Urinary bladder (tissue), 4 donors: ENCODE data around the gene RNU4-1. TPM values are rescaled to one million over a fixed set of nuclear protein-coding genes. Genes with fewer than 3 reads are reported as not detected.
"Not testable (repeated sequence)": the region's sequence is repeated elsewhere in the genome, so short reads cannot be mapped to it uniquely, and the experiment has no call there.

ENCODE experiments used
- DNase-seq: peaks from one replicate; pipeline ENCODE4 v3.0.0-alpha.2; 2015; ENCODE audit errors: extremely low spot score
- H3K27ac ChIP-seq: one replicate; pipeline ENCODE4 v1.5.1; 2013; ENCODE audit warnings: low read depth, mild to moderate bottlenecking, moderate library complexity
- H3K36me3 ChIP-seq: one replicate; pipeline ENCODE4 v1.6.1; 2013; ENCODE audit warnings: mild to moderate bottlenecking, moderate library complexity; ENCODE audit not compliant: insufficient read depth
- H3K4me1 ChIP-seq: one replicate; pipeline ENCODE4 v1.6.1; 2013; ENCODE audit warnings: mild to moderate bottlenecking, moderate library complexity; ENCODE audit not compliant: insufficient read depth
- H3K4me3 ChIP-seq: one replicate; pipeline ENCODE4 v1.5.1; 2013; ENCODE audit warnings: low read depth, low read length
- WGBS: extraction: QIAGEN DNeasy Blood & Tissue Kit; methylation state at CpG from one replicate; pipeline ENCODE4 v1.1.7; 2013; 5-methylcytosine and 5-hydroxymethylcytosine counted together
- polyA plus RNA-seq: library from polyadenylated mRNA; stranded (reverse); fragments of 200-250 nt; gene quantifications from one replicate; pipeline ENCODE4 v1.2.3, GENCODE V29; 2013
- total RNA-seq: library from RNA; depleted of rRNA; stranded (reverse); fragments of >200 nt; gene quantifications from one replicate; pipeline ENCODE4 v1.2.3, GENCODE V29; 2014
- donor health status: healthy with polysubstance abuse.
- donor health status: healthy.

Gene RNU4-1
- total and polyA plus RNA-seq, 2 donors, result under 0.01 TPM; not detected in 1

DNA sequence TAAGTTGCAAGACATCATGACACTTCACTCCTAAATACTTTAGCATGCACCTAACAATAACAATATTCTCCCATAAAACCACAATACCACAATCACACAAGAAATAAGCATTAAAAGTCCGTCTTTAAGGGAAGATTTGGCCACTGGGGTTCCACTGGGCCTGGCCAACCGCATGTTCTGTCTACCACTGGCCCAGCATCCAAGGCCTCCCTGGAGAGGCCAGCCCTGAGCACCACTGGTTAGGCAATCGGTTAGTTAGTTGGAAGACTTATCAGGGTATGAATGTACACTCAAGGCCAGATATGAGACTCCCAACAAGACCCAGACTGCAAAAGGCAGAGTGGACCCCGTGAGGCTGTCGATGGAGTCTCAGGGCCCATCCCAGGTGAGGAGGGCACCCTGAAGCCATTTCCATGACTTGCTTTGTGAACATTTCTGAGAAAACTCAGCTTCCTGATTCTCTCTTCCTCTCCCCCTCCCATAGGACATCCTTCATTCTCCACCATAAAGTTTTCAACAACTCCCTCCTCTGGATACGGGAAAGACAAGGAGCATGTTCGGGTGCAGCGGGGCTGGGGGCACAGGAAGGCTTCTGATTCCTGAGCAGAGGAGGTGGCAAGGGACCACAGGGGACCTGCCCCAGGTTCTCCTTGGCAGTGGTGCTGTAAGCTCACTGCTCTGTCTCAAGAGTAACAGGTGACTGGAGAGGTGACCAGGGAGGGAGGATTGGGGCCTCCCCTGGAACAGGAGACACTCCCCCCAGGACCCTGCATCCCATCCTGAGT lies 33.4 kb downstream of the RNU4-1 start:
- Histone ChIP-seq H3K27ac (no peak overlapping the region), H3K4me1 (no peaks in the 10 kb centered on the region), H3K4me3 (no peak overlapping the region), H3K36me3 (no peaks in the 10 kb centered on the region)
- 68% methylated on average over 8 of the region's 8 CpGs for WGBS
- no peak for DNase-seq

DNA sequence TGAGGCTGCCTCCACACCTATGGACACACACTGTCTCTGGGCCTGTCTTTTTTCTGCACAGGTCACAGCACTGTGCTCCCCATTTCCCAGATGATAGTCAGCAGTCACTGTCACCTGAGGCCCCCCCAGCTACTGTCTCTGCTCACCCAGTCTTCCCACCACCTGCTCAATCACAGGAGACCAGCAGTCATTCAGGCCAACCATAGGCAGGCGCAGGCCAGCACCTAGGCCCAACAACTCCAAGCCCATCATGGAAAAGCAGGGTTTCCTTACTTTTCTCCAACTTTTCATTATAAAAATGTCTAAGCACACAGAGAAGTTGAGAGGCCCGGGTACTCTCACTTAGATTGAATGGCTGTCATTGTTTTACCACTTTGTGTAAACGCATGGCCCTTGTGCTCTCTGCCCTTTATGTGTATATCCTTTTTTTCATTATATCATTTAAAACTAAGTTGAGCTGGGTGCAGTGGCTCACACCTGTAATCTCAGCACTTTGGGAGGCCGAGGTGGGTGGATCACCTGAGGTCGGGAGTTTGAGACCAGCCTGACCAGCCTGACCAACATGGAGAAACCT lies 34.6 kb downstream of the RNU4-1 start:
- WGBS, result 85% methylated on average over 5 of the region's 5 CpGs
- no peak overlapping the region for H3K4me3 ChIP-seq
- H3K27ac ChIP-seq, result peak overlapping the region; percentile 16
- no peak for DNase-seq
- no peaks in the 10 kb centered on the region for H3K36me3 ChIP-seq
- no peaks in the 10 kb centered on the region for H3K4me1 ChIP-seq

DNA sequence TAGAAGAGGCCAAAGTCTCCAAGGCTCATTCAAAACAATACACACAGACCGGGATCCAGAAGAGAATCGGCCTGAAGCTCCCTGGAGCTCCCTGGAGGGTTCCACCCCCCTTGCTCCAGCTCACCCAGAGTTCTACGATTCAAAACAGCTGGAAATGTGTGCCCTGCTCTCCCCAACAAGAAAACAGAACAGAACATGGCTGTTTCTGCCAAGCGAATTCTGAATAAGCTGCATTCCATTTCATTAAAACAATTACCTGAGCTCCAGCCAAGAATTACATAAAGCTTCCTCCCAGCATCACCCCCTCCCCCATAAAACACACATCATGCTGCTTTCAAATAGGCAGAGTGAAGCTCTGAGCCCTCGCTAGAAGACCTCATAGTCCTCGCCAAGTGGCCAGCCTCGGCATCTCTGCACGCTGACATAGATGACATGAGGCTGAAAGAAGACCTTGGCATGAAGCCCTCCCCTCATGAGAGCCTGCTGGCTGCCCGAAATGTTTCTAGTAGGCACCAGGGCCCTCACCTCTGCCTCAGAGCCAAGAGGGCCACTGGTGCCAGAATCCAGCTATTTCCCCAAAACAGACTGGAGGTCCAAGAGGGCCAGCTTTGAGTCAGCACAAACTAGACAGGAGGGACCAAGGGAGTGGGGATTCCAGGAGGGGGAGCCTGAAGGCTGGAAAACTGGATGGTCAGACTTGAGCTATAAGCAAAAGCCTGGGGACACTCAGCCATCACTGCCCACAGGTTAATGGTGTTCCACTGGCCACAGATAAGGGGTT lies 35.8 kb downstream of the RNU4-1 start:
- H3K4me3 ChIP-seq, result no peak overlapping the region
- no peaks in the 10 kb centered on the region for H3K4me1 ChIP-seq
- DNase-seq, result peak; percentile 86
- no peak overlapping the region for H3K27ac ChIP-seq
- WGBS, result 13% methylated on average over 9 of the region's 9 CpGs
- H3K36me3 ChIP-seq, result no peaks in the 10 kb centered on the region

DNA sequence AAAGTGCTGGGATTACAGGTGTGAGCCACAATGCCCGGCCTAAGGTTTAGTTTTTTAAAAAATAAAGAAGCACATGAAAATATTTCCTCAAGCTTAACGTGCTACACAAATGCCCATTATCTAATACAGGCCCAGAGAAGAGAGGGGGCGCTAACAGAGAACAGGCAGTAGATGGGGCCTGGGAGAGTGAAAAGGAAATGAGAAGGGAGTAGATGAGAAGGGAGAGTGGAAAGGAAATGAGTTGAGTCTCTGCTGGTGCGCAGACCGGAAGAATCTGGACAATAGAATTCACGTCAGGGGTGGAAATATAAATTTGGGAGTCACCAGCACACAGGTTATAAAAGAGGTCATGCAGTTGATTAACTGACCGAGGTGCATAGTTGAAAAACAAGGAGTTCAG lies 38.2 kb downstream of the RNU4-1 start:
- WGBS, result 83% methylated on average over 7 of the region's 7 CpGs
- peaks cover 3% of the 10 kb centered on the region for H3K4me1 ChIP-seq

DNA sequence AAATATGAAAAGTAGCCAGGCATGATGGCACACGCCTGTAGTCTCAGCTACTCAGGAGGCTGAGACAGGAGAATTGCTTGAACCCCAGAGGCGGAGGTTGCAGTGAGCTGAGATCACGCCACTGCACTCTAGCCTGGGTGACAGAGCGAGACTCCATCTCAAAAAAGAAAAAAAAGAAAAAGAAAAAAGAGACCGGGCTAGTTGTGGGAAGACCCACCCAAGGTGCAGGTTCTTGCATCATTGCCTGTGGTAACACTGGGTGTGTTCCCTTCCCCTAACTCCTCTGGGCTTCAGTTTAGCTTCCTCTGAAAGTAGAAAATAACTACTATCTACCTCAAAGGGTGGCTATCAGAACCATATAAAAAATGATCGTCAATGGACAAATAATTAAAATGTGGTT lies 39.7 kb downstream of the RNU4-1 start:
- WGBS, result 80% methylated on average over 6 of the region's 6 CpGs
- DNase-seq, H3K4me3 ChIP-seq, H3K27ac ChIP-seq, H3K36me3 ChIP-seq, H3K4me1 ChIP-seq: not testable (repeated sequence)

More for the DNA sequence above, 38.2 kb downstream of the RNU4-1 start:
- no peaks in the 10 kb centered on the region for H3K36me3 ChIP-seq
- DNase-seq, result no peak
- H3K27ac ChIP-seq, result no peak overlapping the region
- H3K4me3 ChIP-seq, result no peak overlapping the region

DNA sequence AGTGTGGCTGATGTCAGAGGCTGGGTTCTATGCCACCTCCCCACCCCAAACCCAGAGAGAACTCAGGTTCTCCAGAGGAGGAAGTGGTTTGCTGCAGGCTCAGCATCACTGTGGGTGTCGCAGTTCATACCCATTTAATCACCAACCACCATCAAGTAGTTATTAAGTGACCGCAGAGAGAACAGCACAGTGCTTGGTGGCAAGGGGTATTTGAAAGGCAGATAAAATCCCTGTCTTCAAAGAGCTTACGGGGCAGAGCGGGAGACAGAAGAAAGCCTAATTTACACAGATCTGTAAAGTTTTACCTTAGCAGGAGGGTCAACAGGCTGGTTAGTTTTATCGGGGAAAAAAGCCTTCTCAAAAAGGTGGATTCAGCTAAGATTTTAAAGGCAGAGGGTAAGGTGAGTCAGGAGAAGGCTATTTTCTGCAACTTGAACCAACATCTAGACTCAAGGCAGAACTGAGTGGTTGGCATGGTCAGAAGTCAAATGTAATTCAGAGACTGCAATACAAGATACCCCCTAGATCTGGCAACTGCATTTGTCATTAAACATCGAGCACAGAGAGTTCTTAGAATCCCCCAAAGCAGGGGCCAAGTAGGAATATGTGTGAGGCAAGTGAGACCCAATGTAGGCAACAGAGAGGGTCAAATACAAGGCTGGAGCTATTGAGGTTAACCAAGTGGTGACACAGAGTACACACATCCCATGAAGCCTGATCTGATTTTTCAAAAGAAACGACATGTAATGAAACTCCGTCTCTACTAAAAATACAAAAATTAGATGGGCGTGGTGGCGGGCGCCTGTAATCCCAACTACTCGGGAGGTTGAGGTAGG lies 40.7 kb downstream of the RNU4-1 start:
- Histone ChIP-seq H3K4me1 (peaks cover 6% of the 10 kb centered on the region), H3K27ac (no peak overlapping the region), H3K36me3 (no peaks in the 10 kb centered on the region), H3K4me3 (no peak overlapping the region)
- DNase-seq, result no peak
- WGBS, result 85% methylated on average over 12 of the region's 12 CpGs

DNA sequence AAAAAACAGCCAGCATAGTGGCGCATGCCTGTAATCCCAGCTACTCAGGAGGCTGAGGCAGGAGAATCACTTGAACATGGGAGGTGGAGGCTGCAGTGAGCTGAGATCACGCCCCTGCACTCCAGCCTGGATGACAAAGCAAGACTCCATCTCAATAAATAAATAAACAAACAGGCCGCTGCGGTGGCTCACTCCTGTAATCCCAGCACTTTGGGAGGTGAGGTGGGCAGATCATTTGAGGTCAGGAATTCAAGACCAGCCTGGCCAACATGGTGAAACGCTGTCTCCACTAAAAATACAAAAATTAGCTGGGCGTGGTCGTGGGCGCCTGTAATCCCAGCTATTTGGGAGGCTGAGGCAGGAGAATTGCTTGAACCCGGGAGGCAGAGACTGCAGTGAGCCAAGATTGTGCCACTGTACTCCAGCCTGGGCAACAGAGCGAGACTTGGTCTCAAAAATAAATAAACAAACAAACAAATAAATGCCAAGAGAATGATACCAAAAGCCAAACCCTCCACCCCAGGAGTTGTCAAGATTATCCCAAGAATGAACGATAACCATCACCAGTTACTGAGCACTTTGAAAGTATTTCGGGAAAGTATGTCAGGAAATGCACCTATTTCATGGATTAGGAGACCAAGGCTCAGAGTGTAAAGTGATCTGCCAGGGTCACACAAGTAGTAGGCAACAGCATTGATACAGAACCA lies 41.5 kb downstream of the RNU4-1 start:
- H3K27ac ChIP-seq, H3K4me1 ChIP-seq, H3K36me3 ChIP-seq, DNase-seq, H3K4me3 ChIP-seq: not testable (repeated sequence)
- 87% methylated on average over 12 of the region's 12 CpGs for WGBS

DNA sequence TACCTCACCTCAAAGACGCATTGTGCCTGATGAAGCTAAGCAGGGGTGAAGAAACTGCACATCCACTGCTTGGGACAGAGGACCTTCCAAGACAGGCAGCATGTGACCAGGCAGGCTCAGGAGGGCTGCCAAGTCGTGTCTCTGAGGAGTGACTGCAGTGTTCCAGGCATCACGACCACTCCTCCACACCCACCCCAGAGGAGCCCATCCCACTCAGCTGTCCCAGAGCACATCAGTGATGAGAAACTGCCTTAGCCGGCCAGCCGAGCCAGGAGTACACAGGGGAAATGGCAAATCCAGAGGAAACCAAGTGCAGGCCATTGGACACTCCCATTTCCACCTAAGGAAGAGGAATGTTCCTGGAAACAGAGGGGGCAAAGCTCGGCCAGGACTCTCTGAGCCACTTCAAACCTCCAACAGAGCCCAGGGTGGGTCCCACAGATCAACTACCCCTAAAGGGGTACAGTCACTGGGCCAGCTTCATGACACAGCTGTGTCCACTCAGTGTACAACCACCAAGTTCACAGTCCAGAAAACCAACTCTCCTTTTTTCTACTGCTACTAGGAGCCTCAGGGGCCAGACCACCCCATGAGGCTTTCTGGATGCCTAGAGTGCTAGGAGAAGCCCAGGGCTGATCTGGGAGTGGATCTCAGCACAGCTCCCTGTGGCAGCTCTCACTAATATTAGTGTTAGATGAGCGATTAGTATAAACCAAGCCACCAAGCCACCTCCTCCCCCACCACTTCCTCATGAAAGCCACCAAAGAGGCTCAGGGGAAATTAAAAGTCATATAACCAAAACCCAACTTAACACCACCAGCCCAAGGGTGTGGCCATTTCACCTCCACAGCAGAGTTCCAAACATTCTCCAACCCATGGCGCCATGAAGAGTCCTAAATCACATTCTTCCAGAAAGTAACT lies 42.9 kb downstream of the RNU4-1 start:
- Histone ChIP-seq H3K4me3 (no peak overlapping the region), H3K36me3 (no peaks in the 10 kb centered on the region), H3K4me1 (peaks cover 6% of the 10 kb centered on the region), H3K27ac (no peak overlapping the region)
- no peak for DNase-seq
- WGBS, result 40% methylated on average over 8 of the region's 8 CpGs

DNA sequence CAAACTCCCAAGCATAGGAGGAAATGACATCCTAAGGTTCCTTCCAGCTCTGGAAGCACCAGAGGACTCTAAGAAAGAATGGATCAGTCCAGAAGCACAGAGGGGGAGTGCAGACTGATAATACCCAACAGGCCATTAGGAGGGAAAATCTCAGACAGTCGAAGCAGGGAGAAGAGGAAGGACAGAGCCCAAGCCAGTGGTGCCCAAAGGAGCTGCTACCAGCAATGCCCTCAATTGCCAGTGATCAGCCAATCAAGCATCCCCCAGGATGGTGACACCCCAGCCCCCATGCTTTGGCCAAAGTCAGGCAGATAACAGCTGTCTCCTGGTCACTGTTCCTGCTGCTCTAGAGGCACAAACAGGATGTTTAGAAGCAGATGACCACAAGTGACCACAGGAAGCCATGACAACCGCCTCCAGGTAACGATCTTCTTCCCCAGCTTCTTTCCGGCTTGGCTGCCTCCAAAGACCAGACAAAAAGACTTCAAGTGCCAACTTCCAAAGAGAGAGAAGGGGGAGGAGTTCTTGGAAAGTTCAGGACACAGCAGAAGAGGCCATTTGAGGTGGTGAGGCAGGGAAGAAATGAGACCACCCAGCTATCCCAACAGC lies 43.7 kb downstream of the RNU4-1 start:
- DNase-seq, result no peak
- H3K4me3 ChIP-seq, result no peak overlapping the region
- 57% methylated on average over 4 of the region's 4 CpGs for WGBS
- H3K36me3 ChIP-seq, result no peaks in the 10 kb centered on the region
- no peak overlapping the region for H3K27ac ChIP-seq
- peaks cover 6% of the 10 kb centered on the region for H3K4me1 ChIP-seq

DNA sequence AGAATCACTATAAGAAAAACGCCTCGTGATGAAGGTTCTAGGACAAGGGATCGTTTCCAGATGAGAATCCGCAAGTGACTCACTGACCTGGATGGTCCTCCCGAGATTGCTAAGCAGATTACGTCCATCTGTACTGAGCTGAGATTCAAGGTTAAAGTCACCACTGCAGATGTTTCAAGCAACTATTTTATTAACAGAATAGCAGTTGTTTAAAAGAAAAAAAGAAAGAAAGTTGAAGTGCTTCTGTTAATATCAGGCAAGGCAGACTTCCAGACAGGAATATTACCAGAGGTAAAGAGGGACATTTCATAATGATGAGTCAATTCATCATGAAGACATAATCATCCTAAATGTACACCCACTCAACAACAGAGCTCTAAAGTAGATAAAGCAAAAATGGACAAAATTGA lies 45.4 kb downstream of the RNU4-1 start:
- 39% methylated on average over 6 of the region's 6 CpGs for WGBS
- H3K27ac ChIP-seq, result no peak overlapping the region

DNA sequence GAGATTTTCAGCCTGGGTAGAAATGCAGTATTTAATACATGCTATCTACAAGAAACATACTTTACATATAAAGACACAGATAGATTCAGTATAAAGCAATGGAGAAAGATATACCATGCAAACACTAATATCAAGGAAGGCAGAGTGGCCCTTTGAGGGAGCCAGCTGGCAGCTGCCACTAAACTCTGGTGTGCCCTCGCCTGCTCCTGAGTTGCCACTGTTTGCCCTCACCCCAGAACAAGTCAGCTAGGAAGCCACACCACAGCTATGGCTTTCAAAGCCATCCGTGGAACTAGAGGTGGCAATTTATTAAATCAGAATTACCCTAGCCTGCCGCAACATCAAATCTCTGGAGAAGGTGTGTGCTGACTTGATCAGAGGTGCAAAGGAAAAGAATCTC lies 45.9 kb downstream of the RNU4-1 start:
- no peak for DNase-seq
- Histone ChIP-seq H3K27ac (no peak overlapping the region), H3K4me1 (peaks cover 6% of the 10 kb centered on the region), H3K4me3 (no peak overlapping the region), H3K36me3 (no peaks in the 10 kb centered on the region)
- WGBS, result 77% methylated on average over 3 of the region's 3 CpGs

More for the DNA sequence above, 45.4 kb downstream of the RNU4-1 start:
- Histone ChIP-seq H3K36me3 (no peaks in the 10 kb centered on the region), H3K4me1 (peaks cover 6% of the 10 kb centered on the region), H3K4me3 (no peak overlapping the region)
- no peak for DNase-seq

DNA sequence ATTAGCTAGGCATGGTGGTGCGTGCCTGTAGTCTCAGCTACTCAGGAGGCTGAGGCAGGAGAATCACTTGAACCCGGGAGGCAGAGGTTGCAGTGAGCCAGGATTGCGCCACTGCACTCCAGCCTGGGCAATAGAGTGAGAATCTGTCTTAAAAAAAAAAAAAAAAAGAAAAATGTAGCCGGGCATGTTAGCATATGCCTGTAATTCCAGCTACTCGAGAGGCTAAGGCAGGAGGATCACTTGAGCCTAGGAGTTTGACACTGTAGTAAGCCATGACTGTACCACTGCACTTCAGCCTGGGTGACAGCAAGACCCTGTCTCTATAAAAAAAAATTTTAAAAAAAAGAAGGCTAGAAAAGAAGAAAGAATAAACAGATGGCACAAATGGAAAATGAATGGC lies 46.3 kb downstream of the RNU4-1 start:
- H3K4me1 ChIP-seq, H3K4me3 ChIP-seq, H3K36me3 ChIP-seq, DNase-seq, H3K27ac ChIP-seq: not testable (repeated sequence)
- 74% methylated on average over 5 of the region's 5 CpGs for WGBS
